ENCODE data around the gene PRKAR2B.

PRKAR2B gene

GRCh38 chr7:107059468-107059867 is 15.0 kb downstream of the PRKAR2B start:
- TF ChIP-seq ZC3H10 (CRISPR knock-in tag; IDR thresholded peaks at IDR 0.05): no peak
- TF ChIP-seq CSRNP3 (CRISPR knock-in tag; IDR thresholded peaks at IDR 0.05): no peak
- TF ChIP-seq RARB (CRISPR knock-in tag; IDR thresholded peaks at IDR 0.05): no peak
- no peak for TF ChIP-seq PPARA (CRISPR knock-in tag; IDR thresholded peaks at IDR 0.05; ENCODE audit: borderline replicate concordance)
- no peak for TF ChIP-seq ZFP30 (CRISPR knock-in tag; IDR thresholded peaks at IDR 0.05)
- no peak for TF ChIP-seq ZNF8 (CRISPR knock-in tag; IDR thresholded peaks at IDR 0.05)
- TF ChIP-seq PATZ1 (CRISPR knock-in tag; IDR thresholded peaks at IDR 0.05; ENCODE audit: borderline replicate concordance): no peak
- TF ChIP-seq ESRRG (CRISPR knock-in tag; IDR thresholded peaks at IDR 0.05): no peak
- TF ChIP-seq ARNTL (CRISPR knock-in tag; IDR thresholded peaks at IDR 0.05; ENCODE audit: borderline replicate concordance, low read depth): no peak
- no peak for TF ChIP-seq POU6F1 (CRISPR knock-in tag; IDR thresholded peaks at IDR 0.05; ENCODE audit: borderline replicate concordance, low read depth)
- TF ChIP-seq BACH2 (CRISPR knock-in tag; IDR thresholded peaks at IDR 0.05; ENCODE audit: borderline replicate concordance): no peak
- no peak for TF ChIP-seq GLIS3 (CRISPR knock-in tag; IDR thresholded peaks at IDR 0.05)

GRCh38 chr7:107063245-107064120 is 19.0 kb downstream of the PRKAR2B start:
- TF ChIP-seq ZFP3 (CRISPR knock-in tag; IDR thresholded peaks at IDR 0.05): no peak
- no peak for TF ChIP-seq PPARA (CRISPR knock-in tag; IDR thresholded peaks at IDR 0.05; ENCODE audit: borderline replicate concordance)
- no peak for TF ChIP-seq ESRRG (CRISPR knock-in tag; IDR thresholded peaks at IDR 0.05)
- TF ChIP-seq TSHZ2 (CRISPR knock-in tag; IDR thresholded peaks at IDR 0.05): no peak
- TF ChIP-seq OSR1 (CRISPR knock-in tag; IDR thresholded peaks at IDR 0.05): no peak
- no peak for TF ChIP-seq ZNF8 (CRISPR knock-in tag; IDR thresholded peaks at IDR 0.05)
- TF ChIP-seq ISL1 (CRISPR knock-in tag; IDR thresholded peaks at IDR 0.05): no peak
- TF ChIP-seq BACH2 (CRISPR knock-in tag; IDR thresholded peaks at IDR 0.05; ENCODE audit: borderline replicate concordance): no peak
- TF ChIP-seq CSDC2 (CRISPR knock-in tag; IDR thresholded peaks at IDR 0.05): no peak
- no peak for TF ChIP-seq CREB5 (CRISPR knock-in tag; IDR thresholded peaks at IDR 0.05; ENCODE audit: low read depth)
- ATAC-seq: no peak

More at GRCh38 chr7:107059468-107059867, 15.0 kb downstream of the PRKAR2B start:
- ATAC-seq: no peak

GRCh38 chr7:107064255-107064654 is 19.8 kb downstream of the PRKAR2B start:
- TF ChIP-seq ESRRG (CRISPR knock-in tag; IDR thresholded peaks at IDR 0.05) (no peak), ZC3H10 (CRISPR knock-in tag; IDR thresholded peaks at IDR 0.05) (no peak), CSDC2 (CRISPR knock-in tag; IDR thresholded peaks at IDR 0.05) (no peak), GLIS3 (CRISPR knock-in tag; IDR thresholded peaks at IDR 0.05) (no peak), ZNF8 (CRISPR knock-in tag; IDR thresholded peaks at IDR 0.05) (no peak), OSR1 (CRISPR knock-in tag; IDR thresholded peaks at IDR 0.05) (no peak), PPARA (CRISPR knock-in tag; IDR thresholded peaks at IDR 0.05; ENCODE audit: borderline replicate concordance) (no peak), ZNF565 (CRISPR knock-in tag; conservative IDR thresholded peaks at IDR 0.05; ENCODE audit: low read depth) (no peak), TSHZ2 (CRISPR knock-in tag; IDR thresholded peaks at IDR 0.05) (no peak), TCF4 (CRISPR knock-in tag; IDR thresholded peaks at IDR 0.05; ENCODE audit: borderline replicate concordance) (no peak), POU6F1 (CRISPR knock-in tag; IDR thresholded peaks at IDR 0.05; ENCODE audit: borderline replicate concordance, low read depth) (no peak)
- no peak for ATAC-seq
